Coronary artery (tissue), 2 donors: Measurements from ENCODE around the gene SMARCD2.

Experiments
- DNase-seq: peaks from one replicate; pipeline ENCODE4 v3.0.0-alpha.2; 2017; ENCODE audit warnings: low spot score
- H3K27ac ChIP-seq, 2 donors: fragments of 200-600 bp; sonication (generic); one replicate each; pipeline ENCODE4 v1.5.1; 2016 to 2019
- H3K4me3 ChIP-seq: fragments of 200-600 bp; sonication (generic); 2 replicates; pipeline ENCODE4 v1.5.1; 2016; ENCODE audit warnings: mild to moderate bottlenecking, moderate library complexity
- CTCF ChIP-seq: fragments of 200-600 bp; sonication (generic); IDR thresholded peaks from one replicate; pipeline ENCODE4 v1.5.1; 2019; ENCODE audit warnings: antibody characterized with exemption

The SMARCD2 gene

GRCh38 chr17:63786971-63787711, 55.3 kb downstream of the SMARCD2 start:
- TF ChIP-seq CTCF, result no peak
- H3K27ac ChIP-seq, result no peak overlapping the region

GRCh38 chr17:63786117-63786516, 56.4 kb downstream of the SMARCD2 start:
- Histone ChIP-seq H3K27ac (no peak overlapping the region), H3K4me3 (no peak overlapping the region)
- DNase-seq, result no peak
- no peak for TF ChIP-seq CTCF

More at GRCh38 chr17:63786971-63787711, 55.3 kb downstream of the SMARCD2 start:
- DNase-seq, result no peak
- no peak overlapping the region for H3K4me3 ChIP-seq

GRCh38 chr17:63785556-63785955, 56.9 kb downstream of the SMARCD2 start:
- H3K27ac ChIP-seq, result no peak overlapping the region
- TF ChIP-seq CTCF, result no peak
- no peak overlapping the region for H3K4me3 ChIP-seq
- DNase-seq, result no peak

- no peak for TF ChIP-seq CTCF
- no peak overlapping the region for H3K27ac ChIP-seq
- DNase-seq, result no peak
- H3K4me3 ChIP-seq, result no peak overlapping the region
Measured at GRCh38 chr17:63783522-63783921, 59.0 kb downstream of the SMARCD2 start.
